Measurements from ENCODE around the gene DPP9.

- TF ChIP-seq TARDBP (IDR thresholded peaks at IDR 0.05) = no peak
- TF ChIP-seq L3MBTL2 (conservative IDR thresholded peaks at IDR 0.05) = no peak
- TF ChIP-seq SP1 (IDR thresholded peaks at IDR 0.05) = no peak
- no peak for TF ChIP-seq ELF4 (IDR thresholded peaks at IDR 0.05)
Measured at GRCh38 chr19:4671185-4671851, 52.3 kb downstream of the DPP9 start.

All from HEK293T (cell line).